A673 (cell line): Measurements from ENCODE around the gene THADA. TPM values are rescaled to one million over a fixed set of nuclear protein-coding genes. Genes with fewer than 3 reads are reported as not detected.

ENCODE experiments used
- BruUV-seq: library from RNA; stranded (reverse); fragments of 400-500 nt; replicated peaks from 2 replicates; lab custom pipeline; 2021; lab: Mats Ljungman, UMichigan
- CTCF ChIA-PET: fragments of 300-600 bp; sonication (Branson Sonifier 250); formaldehyde crosslinking; loops from one replicate; lab custom pipeline; 2022; ENCODE audit warnings: antibody characterized with exemption; lab: Charles Lee
- POLR2A ChIA-PET: fragments of 300-600 bp; sonication (Branson Sonifier 250); formaldehyde crosslinking; loops from one replicate; lab custom pipeline; 2022; ENCODE audit warnings: antibody characterized with exemption; ENCODE audit not compliant: low non-redundant PET; lab: Charles Lee
- DNase-seq: peaks from one replicate; pipeline ENCODE4 v3.0.0-alpha.2; 2015; ENCODE audit warnings: low spot score
- H3K27ac ChIP-seq: fragments of 200-600 bp; sonication (generic); 2 replicates; pipeline ENCODE4 v1.5.1; 2016; ENCODE audit warnings: mixed run types, low read depth, mild to moderate bottlenecking, mixed read lengths, antibody characterized with exemption, low read length; ENCODE audit not compliant: poor library complexity, severe bottlenecking
- H3K27me3 ChIP-seq: fragments of 200-600 bp; sonication (generic); replicated peaks from 2 replicates; pipeline ENCODE4 v1.6.1; 2017; ENCODE audit warnings: mixed run types, low read depth, mild to moderate bottlenecking, mixed read lengths, antibody characterized with exemption, low read length; ENCODE audit not compliant: insufficient read depth, poor library complexity
- H3K36me3 ChIP-seq: fragments of 200-600 bp; sonication (generic); 2 replicates; pipeline ENCODE4 v1.6.1; 2016; ENCODE audit warnings: mixed run types, mild to moderate bottlenecking, mixed read lengths, antibody characterized with exemption, low read length; ENCODE audit not compliant: insufficient read depth, poor library complexity, severe bottlenecking
- H3K4me1 ChIP-seq: fragments of 200-600 bp; sonication (generic); 2 replicates; pipeline ENCODE4 v1.6.1; 2017; ENCODE audit warnings: mixed run types, mild to moderate bottlenecking, mixed read lengths, antibody characterized with exemption, low read length; ENCODE audit not compliant: insufficient read depth, poor library complexity, severe bottlenecking
- H3K4me3 ChIP-seq: fragments of 200-600 bp; sonication (generic); 2 replicates; pipeline ENCODE4 v1.5.1; 2016; ENCODE audit warnings: low read depth, mixed run types, mild to moderate bottlenecking, mixed read lengths, low read length; ENCODE audit not compliant: poor library complexity, severe bottlenecking
- H3K9me3 ChIP-seq: fragments of 200-600 bp; sonication (generic); 2 replicates; pipeline ENCODE4 v1.6.1; 2016; ENCODE audit warnings: mixed run types, low read depth, mild to moderate bottlenecking, mixed read lengths, antibody characterized with exemption, low read length; ENCODE audit not compliant: poor library complexity, severe bottlenecking
- EZH2 ChIP-seq: fragments of 200-600 bp; sonication (generic); IDR thresholded peaks from 2 replicates; pipeline ENCODE4 v1.6.1; 2017; ENCODE audit warnings: borderline replicate concordance, low read depth, mild to moderate bottlenecking, mixed read lengths, antibody characterized with exemption, low read length; ENCODE audit not compliant: poor library complexity, severe bottlenecking
- intact Hi-C: fragments of 100-400 bp; cut with micrococcal nuclease; formaldehyde crosslinking; loops from one replicate; pipeline ENCODE4 v1.10.0; 2022; ENCODE audit not compliant: unreplicated experiment
- total RNA-seq: library from RNA; stranded (reverse); gene quantifications from 2 replicates; pipeline ENCODE4 v1.2.3, GENCODE V29; 2021
- TF ChIP-seq, protein P1 (sequence below): fragments of 300-800, 200-600 bp; sonication (generic); conservative IDR thresholded peaks from 2 replicates; pipeline ENCODE4 v1.5.1; 2017; ENCODE audit warnings: low read depth, mild to moderate bottlenecking, antibody characterized with exemption, low read length, moderate library complexity, mixed read lengths

Gene THADA
- total RNA-seq, 1 experiment from 2014 or later, result 39.7 TPM

GRCh38 chr2:43269074-43269572, 326.7 kb downstream of the THADA start:
- BruUV-seq, result no TSS peak
- ChIA-PET POLR2A (no interaction called here), CTCF (no interaction called here)
- DNase-seq, result no peak
- Histone ChIP-seq H3K4me3 (no peak overlapping the region), H3K27me3 (no peaks in the 10 kb centered on the region), H3K27ac (no peak overlapping the region), H3K4me1 (no peaks in the 10 kb centered on the region), H3K36me3 (no peaks in the 10 kb centered on the region), H3K9me3 (no peaks in the 10 kb centered on the region)
- intact Hi-C loops, result no loop called here
- TF ChIP-seq, protein P1, sequence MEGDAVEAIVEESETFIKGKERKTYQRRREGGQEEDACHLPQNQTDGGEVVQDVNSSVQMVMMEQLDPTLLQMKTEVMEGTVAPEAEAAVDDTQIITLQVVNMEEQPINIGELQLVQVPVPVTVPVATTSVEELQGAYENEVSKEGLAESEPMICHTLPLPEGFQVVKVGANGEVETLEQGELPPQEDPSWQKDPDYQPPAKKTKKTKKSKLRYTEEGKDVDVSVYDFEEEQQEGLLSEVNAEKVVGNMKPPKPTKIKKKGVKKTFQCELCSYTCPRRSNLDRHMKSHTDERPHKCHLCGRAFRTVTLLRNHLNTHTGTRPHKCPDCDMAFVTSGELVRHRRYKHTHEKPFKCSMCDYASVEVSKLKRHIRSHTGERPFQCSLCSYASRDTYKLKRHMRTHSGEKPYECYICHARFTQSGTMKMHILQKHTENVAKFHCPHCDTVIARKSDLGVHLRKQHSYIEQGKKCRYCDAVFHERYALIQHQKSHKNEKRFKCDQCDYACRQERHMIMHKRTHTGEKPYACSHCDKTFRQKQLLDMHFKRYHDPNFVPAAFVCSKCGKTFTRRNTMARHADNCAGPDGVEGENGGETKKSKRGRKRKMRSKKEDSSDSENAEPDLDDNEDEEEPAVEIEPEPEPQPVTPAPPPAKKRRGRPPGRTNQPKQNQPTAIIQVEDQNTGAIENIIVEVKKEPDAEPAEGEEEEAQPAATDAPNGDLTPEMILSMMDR, result no peak
- TF ChIP-seq EZH2, result no peak

GRCh38 chr2:43268066-43268953, 327.5 kb downstream of the THADA start:
- H3K36me3 ChIP-seq, result no peaks in the 10 kb centered on the region
- POLR2A ChIA-PET, result no interaction called here
- H3K27me3 ChIP-seq, result no peaks in the 10 kb centered on the region
- no peak overlapping the region for H3K27ac ChIP-seq
- no peaks in the 10 kb centered on the region for H3K9me3 ChIP-seq
- no peaks in the 10 kb centered on the region for H3K4me1 ChIP-seq
- no peak for TF ChIP-seq EZH2
- TF ChIP-seq, protein P1, result no peak
- CTCF ChIA-PET, result no interaction called here
- H3K4me3 ChIP-seq, result no peak overlapping the region
- intact Hi-C loops, result no loop called here
- no peak for DNase-seq
- BruUV-seq, result no TSS peak

DNA sequence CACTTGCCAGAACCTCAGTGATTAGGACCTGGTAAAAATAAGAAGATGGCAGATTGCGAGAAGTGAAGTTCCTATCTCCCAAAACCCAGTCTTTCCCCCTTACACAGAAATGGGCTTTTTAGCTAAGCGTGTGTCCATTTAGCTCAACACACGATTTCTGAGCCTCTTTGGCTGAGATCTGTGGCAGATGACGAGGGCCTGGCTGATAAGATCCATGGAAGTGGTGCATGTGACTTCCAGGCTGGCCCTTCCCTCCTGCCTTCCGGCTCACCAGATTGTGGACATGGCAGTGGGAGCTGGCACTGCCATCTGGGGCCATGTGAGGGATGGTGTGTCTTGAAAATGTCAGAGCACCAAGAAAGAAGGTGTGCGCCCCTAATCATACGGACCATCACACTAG, 328.5 kb downstream of the THADA start:
- Histone ChIP-seq H3K9me3 (no peaks in the 10 kb centered on the region), H3K27me3 (no peaks in the 10 kb centered on the region), H3K4me1 (no peaks in the 10 kb centered on the region), H3K36me3 (no peaks in the 10 kb centered on the region), H3K27ac (no peak overlapping the region), H3K4me3 (no peak overlapping the region)
- no peak for DNase-seq
- TF ChIP-seq, protein P1, result no peak
- no peak for TF ChIP-seq EZH2
- ChIA-PET CTCF (no interaction called here), POLR2A (no interaction called here)
- BruUV-seq, result no TSS peak
- intact Hi-C loops, result no loop called here
